Common myeloid progenitor, CD34-positive (primary cell): ENCODE data around the gene PCDHGA4.

ENCODE experiments used
- CTCF ChIA-PET: fragments of 350-600 bp; sonication (Branson Sonifier 250); formaldehyde crosslinking; loops from one replicate; lab custom pipeline; 2021; ENCODE audit warnings: antibody characterized with exemption; lab: Charles Lee
- POLR2A ChIA-PET: fragments of 350-600 bp; sonication (Branson Sonifier 250); formaldehyde crosslinking; loops from one replicate; lab custom pipeline; 2021; ENCODE audit warnings: antibody characterized with exemption; lab: Charles Lee
- DNase-seq, 3 donors: peaks; one replicate each; pipeline versions ENCODE4 v3.0.0 to v3.0.0-alpha.2; 2013
- H3K27ac ChIP-seq, 2 experiments: 1 replicate in 1 of 2; 2 replicates in 1 of 2; pipeline ENCODE4 v1.7.0; 2013; ENCODE audit warnings: inconsistent platforms in 2 of 2, low read length in 2 of 2, mild to moderate bottlenecking in 2 of 2, low read depth in 1 of 2, moderate library complexity in 1 of 2; ENCODE audit not compliant: severe bottlenecking in 2 of 2, insufficient read depth in 1 of 2, poor library complexity in 1 of 2
- H3K27me3 ChIP-seq, 5 experiments: replicated peaks in 2 of 5; 1 replicate in 3 of 5; 2 replicates in 2 of 5; pipeline versions ENCODE4 v1.6.1 to v1.7.0; 2013; ENCODE audit warnings: low read length in 4 of 5, mild to moderate bottlenecking in 2 of 5, moderate library complexity in 2 of 5, inconsistent platforms in 1 of 5; ENCODE audit not compliant: insufficient read depth in 5 of 5, control insufficient read depth in 4 of 5
- H3K36me3 ChIP-seq, 4 experiments: 1 replicate in 2 of 4; 2 replicates in 2 of 4; pipeline versions ENCODE4 v1.6.1 to v1.7.0; 2013; ENCODE audit warnings: low read length in 3 of 4, control low read depth in 1 of 4, mild to moderate bottlenecking in 1 of 4; ENCODE audit not compliant: control insufficient read depth in 4 of 4, insufficient read depth in 4 of 4
- H3K4me1 ChIP-seq, 4 experiments: 1 replicate in 3 of 4; 2 replicates in 1 of 4; pipeline versions ENCODE4 v1.6.1 to v1.7.1; 2013; ENCODE audit warnings: low read length in 3 of 4, mild to moderate bottlenecking in 3 of 4, control low read depth in 1 of 4, inconsistent platforms in 1 of 4, moderate library complexity in 1 of 4; ENCODE audit not compliant: control insufficient read depth in 4 of 4, insufficient read depth in 4 of 4; ENCODE audit errors: control extremely low read depth in 1 of 4
- H3K4me3 ChIP-seq, 7 experiments: 1 replicate in 4 of 7; 2 replicates in 3 of 7; pipeline versions ENCODE4 v1.5.1 to v1.7.0; 2013; ENCODE audit warnings: mild to moderate bottlenecking in 7 of 7, low read length in 6 of 7, moderate library complexity in 6 of 7, inconsistent platforms in 2 of 7, low read depth in 2 of 7, control low read depth in 1 of 7; ENCODE audit not compliant: insufficient read depth in 4 of 7, control insufficient read depth in 1 of 7; ENCODE audit errors: extremely low read depth in 1 of 7
- H3K9me3 ChIP-seq, 5 experiments: 1 replicate in 4 of 5; 2 replicates in 1 of 5; pipeline versions ENCODE4 v1.6.1 to v1.7.1; 2013; ENCODE audit warnings: low read length in 4 of 5, mild to moderate bottlenecking in 2 of 5, inconsistent platforms in 1 of 5, low read depth in 1 of 5, moderate library complexity in 1 of 5; ENCODE audit not compliant: control insufficient read depth in 4 of 5, insufficient read depth in 2 of 5; ENCODE audit errors: control extremely low read depth in 1 of 5
- WGBS: methylation state at CpG from one replicate; pipeline ENCODE4 v1.1.5; 2013; ENCODE audit not compliant: insufficient coverage; 5-methylcytosine and 5-hydroxymethylcytosine counted together

PCDHGA4 gene

GRCh38 chr5:141359790-141360426, 5.1 kb downstream of the PCDHGA4 start, which contains the start of gene PCDHGB2:
Gene PCDHGB2 (plus strand): TSS chr5:141359994. CDS start chr5:141360136, 142 bp downstream.
- peaks cover 11 to 84% (median 47%) of the 10 kb centered on the region in 5 experiments for H3K27me3 ChIP-seq
- ChIA-PET POLR2A (no interaction called here), CTCF (interaction anchor here (1.2 to 1.5 kb wide), 4 partner anchors 12 to 153 kb away, joined by 3 read pairs; no protein-coding TSS in a partner anchor)
- H3K27ac ChIP-seq = no peak within 1 kb of the TSS
- peak within 1 kb of the TSS; percentile 24 to 78 (median 45) for H3K4me3 ChIP-seq
- peak; percentile 57 to 77 (median 66) for DNase-seq
- WGBS = 12% methylated on average over 19 of the region's 24 CpGs
- H3K9me3 ChIP-seq = peaks cover 9 to 77% (median 63%) of the 10 kb centered on the region in 5 experiments
- peaks cover 0 to 11% (median 0%) of the 10 kb centered on the region in 4 experiments for H3K36me3 ChIP-seq
- peaks cover 0 to 3% (median 0%) of the 10 kb centered on the region in 4 experiments for H3K4me1 ChIP-seq

- DNase-seq = no peak
- Histone ChIP-seq H3K36me3 (peaks cover 0 to 16% (median 0%) of the 10 kb centered on the region in 4 experiments), H3K4me3 (peak overlapping the region in 2 of 7 experiments; percentile 62 to 78), H3K27ac (no peak overlapping the region), H3K27me3 (peaks cover 12 to 84% (median 55%) of the 10 kb centered on the region in 5 experiments), H3K4me1 (no peaks in the 10 kb centered on the region), H3K9me3 (peaks cover 13 to 78% (median 63%) of the 10 kb centered on the region in 5 experiments)
- CTCF ChIA-PET = interaction anchor here (1.2 to 1.5 kb wide), 3 partner anchors 11 to 153 kb away, joined by 3 read pairs; no protein-coding TSS in a partner anchor
- POLR2A ChIA-PET = no interaction called here
- 34% methylated on average over 12 of the region's 15 CpGs for WGBS
Observed at GRCh38 chr5:141360685-141361084, 5.9 kb downstream of the PCDHGA4 start.

- ChIA-PET CTCF (interaction anchor here (0.7 kb wide), 1 partner anchor 37 kb away, joined by 3 read pairs; no protein-coding TSS in a partner anchor), POLR2A (no interaction called here)
- H3K27ac ChIP-seq = no peak overlapping the region
- DNase-seq = no peak
- peaks cover 20 to 80% (median 57%) of the 10 kb centered on the region in 5 experiments for H3K27me3 ChIP-seq
- no peaks in the 10 kb centered on the region for H3K4me1 ChIP-seq
- H3K4me3 ChIP-seq = no peak overlapping the region
- H3K36me3 ChIP-seq = peaks cover 0 to 21% (median 0%) of the 10 kb centered on the region in 4 experiments
- H3K9me3 ChIP-seq = peaks cover 13 to 78% (median 58%) of the 10 kb centered on the region in 5 experiments
Observed at GRCh38 chr5:141362719-141363118, 7.9 kb downstream of the PCDHGA4 start.

- peaks cover 10 to 74% (median 58%) of the 10 kb centered on the region in 5 experiments for H3K9me3 ChIP-seq
- no peak within 1 kb of the TSS for H3K27ac ChIP-seq
- H3K27me3 ChIP-seq = peaks cover 19 to 81% (median 52%) of the 10 kb centered on the region in 5 experiments
- peaks cover 0 to 21% (median 0%) of the 10 kb centered on the region in 4 experiments for H3K36me3 ChIP-seq
- ChIA-PET CTCF (interaction anchor here (0.8 to 1.5 kb wide), 3 partner anchors 10 to 199 kb away, joined by 3 to 5 read pairs (median 4); no protein-coding TSS in a partner anchor), POLR2A (no interaction called here)
- WGBS = 23% methylated on average over 28 of the region's 34 CpGs
- peak in 2 of 3 donors; percentile 19 to 35 for DNase-seq
- H3K4me1 ChIP-seq = no peaks in the 10 kb centered on the region
- peak within 1 kb of the TSS in 1 of 7 experiments; percentile 20 for H3K4me3 ChIP-seq
Observed at GRCh38 chr5:141363952-141364660, 9.3 kb downstream of the PCDHGA4 start, which contains the start of gene PCDHGA5. Gene PCDHGA5 (plus strand): TSS chr5:141364162. CDS start chr5:141364331, 169 bp downstream.

- CTCF ChIA-PET = no interaction called here
- Histone ChIP-seq H3K9me3 (peaks cover 12 to 71% (median 52%) of the 10 kb centered on the region in 5 experiments), H3K27ac (no peak overlapping the region), H3K27me3 (peaks cover 19 to 83% (median 41%) of the 10 kb centered on the region in 5 experiments), H3K36me3 (peaks cover 0 to 21% (median 0%) of the 10 kb centered on the region in 4 experiments), H3K4me3 (no peak overlapping the region), H3K4me1 (peaks cover 0 to 6% (median under 1%) of the 10 kb centered on the region in 4 experiments)
- POLR2A ChIA-PET = no interaction called here
- DNase-seq = no peak
- 31% methylated on average over 44 of the region's 46 CpGs for WGBS
Observed at GRCh38 chr5:141366016-141366896, 11.4 kb downstream of the PCDHGA4 start.
